ENCODE data around the gene IDH3G.

GRCh38 chrX:153767674-153768055, 26.5 kb downstream of the IDH3G start:
- TF ChIP-seq CTCF (conservative IDR thresholded peaks at IDR 0.05 in 1 of 2, IDR thresholded peaks at IDR 0.05 in 1 of 2; ENCODE audit: low read depth in 1 of 2, low read length in 2 of 2), result no peak
- TF ChIP-seq EZH2 (IDR thresholded peaks at IDR 0.05; ENCODE audit: low read length, missing control alignments), result no peak

Data from fibroblast of lung (primary cell).